GM03348 (cell line): ENCODE data around the gene TBX1.
A peak's percentile ranks its signal among the peaks of the same experiment; 100 is the strongest.

Experiments used
- DNase-seq: peaks from one replicate; pipeline ENCODE4 v3.0.0; 2012; ENCODE audit warnings: low spot score

The TBX1 gene

GRCh38 chr22:19753996-19754700, 6.4 kb upstream of the TBX1 start:
- DNase-seq: no peak

- DNase-seq: no peak
Observed at GRCh38 chr22:19754701-19755144, 5.9 kb upstream of the TBX1 start.

- no peak for DNase-seq
Observed at GRCh38 chr22:19755145-19755710, 5.3 kb upstream of the TBX1 start.

- no peak for DNase-seq
Observed at GRCh38 chr22:19755722-19756287, 4.8 kb upstream of the TBX1 start.

- DNase-seq: peak; percentile 72
Observed at GRCh38 chr22:19756288-19757128, 4.1 kb upstream of the TBX1 start.

GRCh38 chr22:19757140-19757984, 3.2 kb upstream of the TBX1 start:
- no peak for DNase-seq

- no peak for DNase-seq
Observed at GRCh38 chr22:19757985-19758895, 2.3 kb upstream of the TBX1 start.

GRCh38 chr22:19758896-19759426, 1.6 kb upstream of the TBX1 start:
- no peak for DNase-seq

- peak; percentile 61 for DNase-seq
Observed at GRCh38 chr22:19759427-19760057, 1.0 kb upstream of the TBX1 start.

GRCh38 chr22:19760951-19761724, 560 bp downstream of the TBX1 start:
- peak; percentile 60 for DNase-seq

GRCh38 chr22:19761725-19762567, 1.4 kb downstream of the TBX1 start:
- peak; percentile 76 for DNase-seq

- DNase-seq: peak; percentile 60
Observed at GRCh38 chr22:19762568-19763457, 2.2 kb downstream of the TBX1 start.

- no peak for DNase-seq
Observed at GRCh38 chr22:19763458-19764298, 3.1 kb downstream of the TBX1 start.

GRCh38 chr22:19764299-19764593, 3.7 kb downstream of the TBX1 start:
- DNase-seq: no peak

GRCh38 chr22:19764636-19765476, 4.3 kb downstream of the TBX1 start:
- no peak for DNase-seq
